Dendritic cell treated with granulocyte-macrophage colony-stimulating factor and Interleukin-4, amounts not matched to agents 40 ng/mL and 50 ng/mL, for 4 days (primary cell): ENCODE data around the gene DGKH.
"Not testable (repeated sequence)": the region's sequence is repeated elsewhere in the genome, so short reads cannot be mapped to it uniquely, and the experiment has no call there.

ENCODE experiments used
- H3K27ac Mint-ChIP-seq: one replicate; pipeline ENCODE4 v1.8.0; 2022; ENCODE audit warnings: mild to moderate bottlenecking, mixed read lengths
- H3K27me3 Mint-ChIP-seq: one replicate; pipeline ENCODE4 v1.8.0; 2022; ENCODE audit warnings: mild to moderate bottlenecking, mixed read lengths
- H3K36me3 Mint-ChIP-seq: one replicate; pipeline ENCODE4 v1.8.0; 2022; ENCODE audit warnings: low read depth, mixed read lengths
- H3K4me1 Mint-ChIP-seq: one replicate; pipeline ENCODE4 v1.8.0; 2022; ENCODE audit warnings: low read depth, mixed read lengths
- H3K4me3 Mint-ChIP-seq: one replicate; pipeline ENCODE4 v1.8.0; 2022; ENCODE audit warnings: mild to moderate bottlenecking, moderate library complexity, mixed read lengths
- H3K9me3 Mint-ChIP-seq: one replicate; pipeline ENCODE4 v1.8.0; 2022; ENCODE audit warnings: mixed read lengths
- intact Hi-C: fragments of 100-400 bp; cut with micrococcal nuclease; formaldehyde crosslinking; loops from one replicate; pipeline ENCODE4 v1.15.0; 2022

The DGKH gene

GRCh38 chr13:42119875-42120274, 71.4 kb downstream of the DGKH start:
- H3K27ac Mint-ChIP-seq = no peak overlapping the region
- no peaks in the 10 kb centered on the region for H3K9me3 Mint-ChIP-seq
- intact Hi-C loops = loop anchor here (10.0 kb wide), 2 partner anchors 205 to 765 kb away; no protein-coding TSS in a partner anchor
- no peaks in the 10 kb centered on the region for H3K36me3 Mint-ChIP-seq
- no peak overlapping the region for H3K4me3 Mint-ChIP-seq
- H3K27me3 Mint-ChIP-seq = no peaks in the 10 kb centered on the region
- peaks cover 7% of the 10 kb centered on the region for H3K4me1 Mint-ChIP-seq

- Mint-ChIP-seq H3K27ac (no peak overlapping the region), H3K4me1 (no peaks in the 10 kb centered on the region), H3K9me3 (no peaks in the 10 kb centered on the region), H3K4me3 (no peak overlapping the region), H3K27me3 (no peaks in the 10 kb centered on the region), H3K36me3 (peaks cover 5% of the 10 kb centered on the region)
- intact Hi-C loops = no loop called here
Measured at GRCh38 chr13:42123600-42123999, 75.2 kb downstream of the DGKH start.

GRCh38 chr13:42125046-42125445, 76.6 kb downstream of the DGKH start:
- H3K36me3 Mint-ChIP-seq = peaks cover 7% of the 10 kb centered on the region
- no peaks in the 10 kb centered on the region for H3K4me1 Mint-ChIP-seq
- no peaks in the 10 kb centered on the region for H3K9me3 Mint-ChIP-seq
- intact Hi-C loops = no loop called here
- no peak overlapping the region for H3K4me3 Mint-ChIP-seq
- H3K27me3 Mint-ChIP-seq = no peaks in the 10 kb centered on the region
- no peak overlapping the region for H3K27ac Mint-ChIP-seq

GRCh38 chr13:42127047-42127446, 78.6 kb downstream of the DGKH start:
- H3K4me1 Mint-ChIP-seq = no peaks in the 10 kb centered on the region
- H3K27me3 Mint-ChIP-seq = no peaks in the 10 kb centered on the region
- intact Hi-C loops = no loop called here
- no peaks in the 10 kb centered on the region for H3K9me3 Mint-ChIP-seq
- no peak overlapping the region for H3K4me3 Mint-ChIP-seq
- peaks cover 7% of the 10 kb centered on the region for H3K36me3 Mint-ChIP-seq
- H3K27ac Mint-ChIP-seq = no peak overlapping the region

- intact Hi-C loops = no loop called here
- Mint-ChIP-seq H3K27me3 (no peaks in the 10 kb centered on the region), H3K4me3 (no peak overlapping the region), H3K27ac (no peak overlapping the region), H3K36me3 (peaks cover 7% of the 10 kb centered on the region), H3K9me3 (no peaks in the 10 kb centered on the region), H3K4me1 (no peaks in the 10 kb centered on the region)
Measured at GRCh38 chr13:42129033-42129432, 80.6 kb downstream of the DGKH start.

- H3K9me3 Mint-ChIP-seq = no peaks in the 10 kb centered on the region
- peaks cover 3% of the 10 kb centered on the region for H3K36me3 Mint-ChIP-seq
- H3K27ac Mint-ChIP-seq = no peak overlapping the region
- intact Hi-C loops = no loop called here
- no peaks in the 10 kb centered on the region for H3K27me3 Mint-ChIP-seq
- no peaks in the 10 kb centered on the region for H3K4me1 Mint-ChIP-seq
- no peak overlapping the region for H3K4me3 Mint-ChIP-seq
Measured at GRCh38 chr13:42136518-42136917, 88.1 kb downstream of the DGKH start.

GRCh38 chr13:42137856-42138537, 89.5 kb downstream of the DGKH start:
- no peaks in the 10 kb centered on the region for H3K9me3 Mint-ChIP-seq
- H3K4me1 Mint-ChIP-seq = no peaks in the 10 kb centered on the region
- H3K27me3 Mint-ChIP-seq = no peaks in the 10 kb centered on the region
- no peak overlapping the region for H3K4me3 Mint-ChIP-seq
- intact Hi-C loops = no loop called here
- H3K36me3 Mint-ChIP-seq = peaks cover 5% of the 10 kb centered on the region
- no peak overlapping the region for H3K27ac Mint-ChIP-seq

- intact Hi-C loops = no loop called here
- Mint-ChIP-seq H3K4me3 (no peak overlapping the region), H3K27ac (no peak overlapping the region), H3K27me3 (no peaks in the 10 kb centered on the region), H3K4me1 (no peaks in the 10 kb centered on the region), H3K36me3 (peaks cover 5% of the 10 kb centered on the region), H3K9me3 (no peaks in the 10 kb centered on the region)
Measured at GRCh38 chr13:42140494-42140893, 92.0 kb downstream of the DGKH start.

- H3K36me3 Mint-ChIP-seq, H3K4me3 Mint-ChIP-seq, H3K27me3 Mint-ChIP-seq, H3K9me3 Mint-ChIP-seq, H3K27ac Mint-ChIP-seq, H3K4me1 Mint-ChIP-seq, intact Hi-C loops: not testable (repeated sequence)
Measured at GRCh38 chr13:42141052-42141451, 92.6 kb downstream of the DGKH start.

GRCh38 chr13:42146359-42146758, 97.9 kb downstream of the DGKH start:
- intact Hi-C loops = no loop called here
- peaks cover 13% of the 10 kb centered on the region for H3K4me1 Mint-ChIP-seq
- H3K4me3 Mint-ChIP-seq = no peak overlapping the region
- H3K9me3 Mint-ChIP-seq = no peaks in the 10 kb centered on the region
- H3K36me3 Mint-ChIP-seq = peaks cover 4% of the 10 kb centered on the region
- H3K27ac Mint-ChIP-seq = no peak overlapping the region
- no peaks in the 10 kb centered on the region for H3K27me3 Mint-ChIP-seq

GRCh38 chr13:42148538-42148937, 100.1 kb downstream of the DGKH start:
- H3K27ac Mint-ChIP-seq = no peak overlapping the region
- intact Hi-C loops = no loop called here
- no peaks in the 10 kb centered on the region for H3K9me3 Mint-ChIP-seq
- H3K4me1 Mint-ChIP-seq = peaks cover 13% of the 10 kb centered on the region
- H3K36me3 Mint-ChIP-seq = no peaks in the 10 kb centered on the region
- no peak overlapping the region for H3K4me3 Mint-ChIP-seq
- H3K27me3 Mint-ChIP-seq = no peaks in the 10 kb centered on the region

GRCh38 chr13:42149136-42149535, 100.7 kb downstream of the DGKH start:
- Mint-ChIP-seq H3K27ac (no peak overlapping the region), H3K36me3 (no peaks in the 10 kb centered on the region), H3K4me3 (no peak overlapping the region), H3K27me3 (no peaks in the 10 kb centered on the region), H3K4me1 (peaks cover 13% of the 10 kb centered on the region), H3K9me3 (no peaks in the 10 kb centered on the region)
- intact Hi-C loops = no loop called here

GRCh38 chr13:42151781-42152180, 103.3 kb downstream of the DGKH start:
- H3K4me1 Mint-ChIP-seq = peaks cover 13% of the 10 kb centered on the region
- no peaks in the 10 kb centered on the region for H3K27me3 Mint-ChIP-seq
- no peaks in the 10 kb centered on the region for H3K9me3 Mint-ChIP-seq
- intact Hi-C loops = no loop called here
- peaks cover 14% of the 10 kb centered on the region for H3K36me3 Mint-ChIP-seq
- H3K27ac Mint-ChIP-seq = no peak overlapping the region
- no peak overlapping the region for H3K4me3 Mint-ChIP-seq

- no peak overlapping the region for H3K27ac Mint-ChIP-seq
- peaks cover 13% of the 10 kb centered on the region for H3K4me1 Mint-ChIP-seq
- H3K27me3 Mint-ChIP-seq = no peaks in the 10 kb centered on the region
- H3K36me3 Mint-ChIP-seq = peaks cover 14% of the 10 kb centered on the region
- no peaks in the 10 kb centered on the region for H3K9me3 Mint-ChIP-seq
- intact Hi-C loops = no loop called here
- H3K4me3 Mint-ChIP-seq = no peak overlapping the region
Measured at GRCh38 chr13:42152495-42152894, 104.0 kb downstream of the DGKH start.
